GM21515 (cell line): ENCODE measurements around the gene SNAPC2.
"Not testable (repeated sequence)": the region's sequence is repeated elsewhere in the genome, so short reads cannot be mapped to it uniquely, and the experiment has no call there.

Experiments used
- ATAC-seq: cut with Tn5 transposase; IDR thresholded peaks from one replicate; pipeline ENCODE4 v1.9.1; 2021; ENCODE audit not compliant: unreplicated experiment

The SNAPC2 gene

GRCh38 chr19:7921302-7921966 is 1.3 kb downstream of the SNAPC2 start:
- no peak for ATAC-seq

GRCh38 chr19:7921967-7922835 is 2.1 kb downstream of the SNAPC2 start:
- no peak for ATAC-seq

GRCh38 chr19:7922836-7923195 is 2.7 kb downstream of the SNAPC2 start:
- ATAC-seq: no peak

- ATAC-seq: no peak
Observed at GRCh38 chr19:7923295-7924191, 3.4 kb downstream of the SNAPC2 start.

- no peak for ATAC-seq
Observed at GRCh38 chr19:7924241-7924640, 4.1 kb downstream of the SNAPC2 start.

DNA sequence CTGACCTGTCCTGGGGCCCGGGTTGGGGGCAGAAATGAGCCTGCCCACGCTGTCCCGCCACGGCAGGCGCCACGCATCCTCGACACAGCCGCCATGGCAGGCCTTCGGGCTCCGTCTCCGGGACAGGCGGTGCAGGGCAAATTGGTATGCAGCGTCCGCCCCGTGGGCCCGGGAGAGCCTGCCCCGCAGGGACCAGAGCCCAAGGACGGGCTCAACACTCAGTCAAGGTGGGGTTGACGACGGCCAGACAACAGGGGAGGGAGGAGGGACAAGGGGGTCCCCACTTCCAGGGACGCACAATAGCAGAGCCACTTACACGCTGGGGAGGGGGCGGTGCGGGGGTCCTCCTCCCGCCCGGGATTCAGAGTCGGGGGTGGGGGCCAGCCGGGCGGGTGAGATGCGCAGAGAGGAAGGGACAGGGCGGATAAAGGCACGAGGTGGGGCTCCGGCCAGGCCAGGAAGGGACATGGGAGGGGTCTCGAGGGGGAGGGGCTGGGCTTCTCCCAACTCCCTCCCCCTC is 4.6 kb downstream of the SNAPC2 start:
- no peak for ATAC-seq

- no peak for ATAC-seq
Observed at GRCh38 chr19:7925171-7925851, 5.2 kb downstream of the SNAPC2 start.

DNA sequence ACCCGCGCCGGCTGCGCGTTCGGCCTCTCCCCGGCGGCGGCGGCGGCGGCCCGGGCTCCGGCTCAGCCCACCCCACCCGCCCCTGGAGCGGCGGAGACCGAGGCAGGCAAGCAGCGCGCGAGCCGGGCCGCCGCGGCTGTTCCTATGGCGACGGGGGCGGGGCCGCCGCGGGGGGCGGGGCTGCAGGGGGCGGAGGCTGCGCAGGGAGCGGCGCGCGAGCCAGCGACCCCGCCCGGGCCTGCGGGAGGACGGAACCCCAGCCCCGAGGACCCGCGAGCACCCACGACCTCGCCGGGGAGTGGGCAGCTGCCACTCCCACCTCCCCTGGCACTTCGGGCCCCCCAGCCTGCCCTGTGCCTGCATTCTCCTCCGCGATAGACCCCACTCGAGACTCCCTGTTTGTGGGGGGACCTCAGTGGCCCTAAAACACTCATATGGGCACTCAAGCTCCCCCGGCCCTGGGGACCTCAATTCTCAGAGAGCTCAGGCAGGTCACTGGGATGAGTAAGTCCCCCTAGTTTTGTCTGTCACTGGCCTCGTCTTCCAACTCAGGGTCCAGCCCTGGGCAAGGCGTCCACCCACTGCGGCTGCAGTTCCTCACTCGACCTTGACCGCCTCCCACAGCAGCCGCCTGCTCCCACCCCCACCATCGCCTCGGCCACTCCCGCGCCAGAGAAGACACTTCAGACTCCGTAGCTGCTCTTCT is 6.0 kb downstream of the SNAPC2 start, which contains the start of gene CTXN1:
CTXN1 (minus strand) TSS at position 115 of the 706 bp plus-strand sequence. CDS start 597 bp downstream, outside the sequence.
- no peak for ATAC-seq

GRCh38 chr19:7926727-7927604 is 6.8 kb downstream of the SNAPC2 start:
- no peak for ATAC-seq

- ATAC-seq: no peak
Observed at GRCh38 chr19:7927605-7928333, 7.6 kb downstream of the SNAPC2 start.

GRCh38 chr19:7928334-7928706 is 8.2 kb downstream of the SNAPC2 start:
- ATAC-seq: no peak

GRCh38 chr19:7928741-7929701 is 8.9 kb downstream of the SNAPC2 start:
- no peak for ATAC-seq

DNA sequence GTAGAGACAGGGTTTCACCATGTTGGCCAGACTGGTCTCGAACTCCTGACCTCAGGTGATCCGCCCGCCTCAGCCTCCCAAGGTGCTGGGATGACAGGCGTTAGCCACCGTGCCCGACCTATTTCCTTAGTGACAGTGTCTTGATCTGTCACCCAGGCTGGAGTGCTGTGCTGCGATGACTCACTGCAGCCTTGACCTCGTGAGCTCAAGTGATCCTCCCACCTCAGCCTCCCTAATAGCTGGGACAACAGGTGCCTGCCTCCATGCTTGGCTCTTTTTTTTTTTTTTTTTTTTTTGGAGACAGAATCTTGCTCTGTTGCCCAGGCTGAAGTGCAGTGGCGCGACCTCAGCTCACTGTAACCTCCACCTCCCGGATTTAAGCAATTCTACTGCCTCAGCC is 9.9 kb downstream of the SNAPC2 start:
- ATAC-seq: not testable (repeated sequence)

DNA sequence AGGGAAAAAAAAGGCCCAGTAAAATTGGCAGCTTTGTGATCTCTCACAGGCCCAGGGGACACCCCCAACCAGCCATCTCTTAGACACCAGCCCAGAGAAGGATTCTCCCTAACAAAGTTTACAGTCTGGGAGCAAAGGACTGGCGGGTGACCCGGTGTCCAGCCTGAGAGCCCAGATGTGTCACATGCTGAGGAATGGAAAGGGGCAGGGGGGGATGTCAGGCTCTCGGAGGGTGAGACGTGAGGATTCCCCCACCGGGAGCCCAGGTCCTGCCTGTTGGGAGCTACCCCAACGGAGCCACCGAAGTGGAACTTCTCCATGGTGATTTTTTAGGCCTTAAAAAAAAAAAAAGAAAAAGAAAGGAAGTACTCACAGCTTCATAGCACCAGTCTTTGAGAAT is 10.6 kb downstream of the SNAPC2 start:
- no peak for ATAC-seq

- no peak for ATAC-seq
Observed at GRCh38 chr19:7931221-7932061, 11.3 kb downstream of the SNAPC2 start.

DNA sequence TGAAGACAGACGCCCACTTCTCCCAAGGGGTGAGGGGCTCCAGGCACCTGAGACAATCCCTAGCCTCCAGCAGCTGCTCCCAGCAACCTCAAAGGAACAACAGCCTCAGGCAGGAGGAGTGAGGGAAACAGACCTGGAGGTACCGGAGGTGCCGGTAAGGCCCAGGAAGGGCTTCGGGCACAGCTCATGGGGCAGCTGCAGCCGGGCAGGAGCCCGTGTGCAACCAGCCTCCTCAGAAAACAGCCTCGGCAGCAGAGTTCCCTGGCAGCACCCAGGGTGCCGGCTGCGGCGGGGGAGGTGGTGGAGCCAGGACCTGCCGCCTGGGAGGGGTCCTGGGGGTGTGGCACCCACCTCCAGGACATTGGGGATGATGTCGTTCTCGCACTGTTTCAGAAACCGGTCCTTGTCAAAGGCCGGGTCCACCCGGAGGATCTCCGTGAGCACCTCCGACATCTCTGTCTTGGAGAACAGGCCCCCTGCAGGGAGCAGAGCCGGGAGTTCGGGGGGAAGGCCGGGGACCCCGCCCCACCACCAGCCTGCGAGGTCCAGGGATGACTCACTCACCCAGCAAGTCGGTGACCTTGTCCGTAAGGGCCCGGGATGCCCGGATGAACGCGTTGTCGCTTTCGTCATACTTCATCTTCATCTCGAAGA is 12.3 kb downstream of the SNAPC2 start:
- ATAC-seq: no peak
